IMR-90 (cell line): ENCODE measurements around the gene ACSBG1. TPM values are rescaled to one million over a fixed set of nuclear protein-coding genes. Genes with fewer than 3 reads are reported as not detected.

Source experiments
- ATAC-seq: fragments of 200-7000 bp; cut with Tn5 transposase; 2 replicates; pipeline ENCODE4 v1.9.1; 2020; ENCODE audit warnings: low read depth, mild to moderate bottlenecking, moderate library complexity
- BruUV-seq: library from RNA; stranded (reverse); fragments of 400-500 nt; replicated peaks from 2 replicates; lab custom pipeline; 2021; lab: Mats Ljungman, UMichigan
- CTCF ChIA-PET: fragments of 300-600 bp; formaldehyde crosslinking; extraction: SDS; loops from one replicate; lab custom pipeline; 2021; ENCODE audit warnings: antibody characterized with exemption; lab: Yijun Ruan, JAX
- POLR2A ChIA-PET: fragments of 300-600 bp; sonication (Branson Sonifier 250); formaldehyde crosslinking; loops from one replicate; lab custom pipeline; 2022; ENCODE audit warnings: antibody characterized with exemption; ENCODE audit not compliant: unreplicated experiment; lab: Charles Lee
- DNase-seq: peaks from one replicate; pipeline ENCODE4 v3.0.0; 2013
- H2AFZ ChIP-seq: replicated peaks from 2 replicates; pipeline ENCODE3; 2013; ENCODE audit warnings: low read length, mild to moderate bottlenecking; ENCODE audit not compliant: poor library complexity
- H2AK5ac ChIP-seq: 2 replicates; pipeline ENCODE4 v1.6.1; 2013; ENCODE audit warnings: low read depth, low read length, inconsistent platforms
- H2AK9ac ChIP-seq: replicated peaks from 2 replicates; pipeline ENCODE3; 2013; ENCODE audit warnings: mild to moderate bottlenecking, low read depth, low read length, moderate library complexity; ENCODE audit not compliant: poor library complexity
- H2BK120ac ChIP-seq: 2 replicates; pipeline ENCODE4 v1.6.1; 2013; ENCODE audit warnings: low read depth, low read length, inconsistent platforms
- H2BK15ac ChIP-seq: 3 replicates; pipeline ENCODE4 v1.6.1; 2013; ENCODE audit warnings: low read depth, low read length, inconsistent platforms
- H2BK20ac ChIP-seq: 2 replicates; pipeline ENCODE4 v1.6.1; 2013; ENCODE audit warnings: low read depth, mild to moderate bottlenecking, inconsistent platforms, low read length, moderate library complexity
- H2BK5ac ChIP-seq: 2 replicates; pipeline ENCODE4 v1.6.1; 2013; ENCODE audit warnings: mild to moderate bottlenecking, low read depth, low read length, inconsistent platforms; ENCODE audit not compliant: poor library complexity, severe bottlenecking
- H3K14ac ChIP-seq: replicated peaks from 2 replicates; pipeline ENCODE4 v1.6.1; 2013; ENCODE audit warnings: low read depth, low read length, inconsistent platforms
- H3K18ac ChIP-seq: 2 replicates; pipeline ENCODE4 v1.6.1; 2013; ENCODE audit warnings: low read depth, low read length, control low read depth
- H3K23ac ChIP-seq: 2 replicates; pipeline ENCODE4 v1.6.1; 2013; ENCODE audit warnings: low read depth, low read length, inconsistent platforms
- H3K27ac ChIP-seq: 2 replicates; pipeline ENCODE4 v1.5.1; 2013; ENCODE audit warnings: mild to moderate bottlenecking, control low read depth, low read length; ENCODE audit not compliant: insufficient read depth
- H3K27me3 ChIP-seq: 2 replicates; pipeline ENCODE4 v1.6.1; 2013; ENCODE audit warnings: low read length; ENCODE audit not compliant: control insufficient read depth, insufficient read depth
- H3K36me3 ChIP-seq: 2 replicates; pipeline ENCODE4 v1.6.1; 2013; ENCODE audit warnings: low read length, mixed read lengths; ENCODE audit not compliant: control insufficient read depth, insufficient read depth
- H3K4ac ChIP-seq: 2 replicates; pipeline ENCODE4 v1.6.1; 2013; ENCODE audit warnings: low read depth, low read length, inconsistent platforms
- H3K4me1 ChIP-seq: 2 replicates; pipeline ENCODE4 v1.6.1; 2013; ENCODE audit warnings: low read length, mixed read lengths; ENCODE audit not compliant: control insufficient read depth, insufficient read depth
- H3K4me2 ChIP-seq: 2 replicates; pipeline ENCODE4 v1.6.1; 2013; ENCODE audit warnings: low read depth, mild to moderate bottlenecking, control low read depth, low read length, moderate library complexity
- H3K4me3 ChIP-seq: 2 replicates; pipeline ENCODE4 v1.5.1; 2013; ENCODE audit warnings: low read depth, mild to moderate bottlenecking, control low read depth, low read length, moderate library complexity; ENCODE audit not compliant: insufficient read depth
- H3K56ac ChIP-seq: 2 replicates; pipeline ENCODE4 v1.6.1; 2013; ENCODE audit warnings: low read length, inconsistent platforms; ENCODE audit not compliant: insufficient read depth; ENCODE audit errors: extremely low read depth
- H3K79me1 ChIP-seq, 2 experiments: 2 replicates each; pipeline ENCODE4 v1.6.1; 2013; ENCODE audit warnings: low read length in 2 of 2, inconsistent platforms in 1 of 2, low read depth in 1 of 2
- H3K9ac ChIP-seq: 2 replicates; pipeline ENCODE4 v1.6.1; 2013; ENCODE audit warnings: low read depth, low read length, control low read depth
- H3K9me1 ChIP-seq: 2 replicates; pipeline ENCODE4 v1.6.1; 2013; ENCODE audit warnings: low read length, inconsistent platforms; ENCODE audit not compliant: insufficient read depth
- H3K9me3 ChIP-seq: 2 replicates; pipeline ENCODE4 v1.6.1; 2013; ENCODE audit warnings: low read length; ENCODE audit not compliant: control insufficient read depth, insufficient read depth
- H4K20me1 ChIP-seq: 2 replicates; pipeline ENCODE4 v1.6.1; 2013; ENCODE audit warnings: low read length, inconsistent platforms; ENCODE audit not compliant: insufficient read depth
- H4K5ac ChIP-seq: 2 replicates; pipeline ENCODE4 v1.6.1; 2013; ENCODE audit warnings: mild to moderate bottlenecking, low read depth, low read length, control low read depth
- H4K8ac ChIP-seq, 2 experiments: 2 replicates each; pipeline ENCODE4 v1.6.1; 2013; ENCODE audit warnings: low read depth in 2 of 2, low read length in 2 of 2, control low read depth in 1 of 2, inconsistent platforms in 1 of 2
- H4K91ac ChIP-seq: 2 replicates; pipeline ENCODE4 v1.6.1; 2013; ENCODE audit warnings: low read depth, low read length, inconsistent platforms; ENCODE audit not compliant: insufficient read depth
- CEBPB ChIP-seq: IDR thresholded peaks from 2 replicates; pipeline ENCODE4 v1.6.1; 2012; ENCODE audit warnings: low read depth, low read length, improper control_type of control experiment
- MAFK ChIP-seq: IDR thresholded peaks from 2 replicates; pipeline ENCODE4 v1.6.1; 2012; ENCODE audit warnings: low read depth, low read length, improper control_type of control experiment
- MAZ ChIP-seq: IDR thresholded peaks from 2 replicates; pipeline ENCODE4 v1.6.1; 2012; ENCODE audit warnings: low read depth, mild to moderate bottlenecking, low read length, improper control_type of control experiment, moderate library complexity, borderline replicate concordance
- MXI1 ChIP-seq: IDR thresholded peaks from 2 replicates; pipeline ENCODE4 v1.6.1; 2012; ENCODE audit warnings: low read depth, mild to moderate bottlenecking, low read length, moderate library complexity, borderline replicate concordance
- NFE2L2 ChIP-seq: fragments of 150-350 bp; IDR thresholded peaks from 2 replicates; pipeline ENCODE4 v1.6.1; 2016; ENCODE audit warnings: low read depth, mild to moderate bottlenecking, low read length
- RAD21 ChIP-seq: IDR thresholded peaks from 2 replicates; pipeline ENCODE4 v1.6.1; 2012; ENCODE audit warnings: low read length, improper control_type of control experiment
- WGBS, 2 experiments: methylation state at CpG; one replicate each; pipeline versions ENCODE4 v1.1.5 to v1.1.7; 2013; ENCODE audit warnings: missing lambda C conversion rate in 2 of 2; ENCODE audit not compliant: insufficient read length in 1 of 2; ENCODE audit errors: extremely low coverage in 2 of 2; 5-methylcytosine and 5-hydroxymethylcytosine counted together
- dilution Hi-C: fragments of 300-500 bp; cut with HindIII; formaldehyde crosslinking; loops from one replicate; pipeline ENCODE4 v1.14.3; 2018; ENCODE audit warnings: low sequenced_read_pairs; ENCODE audit not compliant: unreplicated experiment
- in situ Hi-C: fragments of 300-500 bp; cut with MboI; formaldehyde crosslinking; loops from 3 replicates; pipeline ENCODE4 v1.14.3; 2019; ENCODE audit warnings: low sequenced_read_pairs, inconsistent platforms, mixed read lengths
- intact Hi-C: fragments of 100-400 bp; cut with micrococcal nuclease; formaldehyde crosslinking; loops from 2 replicates; pipeline ENCODE4 v1.10.0; 2022
- polyA plus RNA-seq, 3 experiments: library from polyadenylated mRNA; depleted of rRNA; stranded (reverse); fragments of >200 nt; gene quantifications; 2 replicates each; pipeline ENCODE4 v1.2.3, GENCODE V29; 2012; ENCODE audit warnings: low replicate concordance in 1 of 3
- total RNA-seq: library from RNA; depleted of rRNA; stranded (reverse); fragments of >200 nt; gene quantifications from 2 replicates; pipeline ENCODE4 v1.2.3, GENCODE V29; 2012
- TF ChIP-seq, protein P1 (sequence below): fragments of 150-350 bp; IDR thresholded peaks from 2 replicates; pipeline ENCODE4 v1.6.1; 2016; ENCODE audit warnings: low read depth, mild to moderate bottlenecking, low read length, moderate library complexity, borderline replicate concordance

Gene ACSBG1
- total and polyA plus RNA-seq, 2 of the 4 experiments (the other 2 are of a cell fraction): 0.02 TPM; not detected in 1

DNA sequence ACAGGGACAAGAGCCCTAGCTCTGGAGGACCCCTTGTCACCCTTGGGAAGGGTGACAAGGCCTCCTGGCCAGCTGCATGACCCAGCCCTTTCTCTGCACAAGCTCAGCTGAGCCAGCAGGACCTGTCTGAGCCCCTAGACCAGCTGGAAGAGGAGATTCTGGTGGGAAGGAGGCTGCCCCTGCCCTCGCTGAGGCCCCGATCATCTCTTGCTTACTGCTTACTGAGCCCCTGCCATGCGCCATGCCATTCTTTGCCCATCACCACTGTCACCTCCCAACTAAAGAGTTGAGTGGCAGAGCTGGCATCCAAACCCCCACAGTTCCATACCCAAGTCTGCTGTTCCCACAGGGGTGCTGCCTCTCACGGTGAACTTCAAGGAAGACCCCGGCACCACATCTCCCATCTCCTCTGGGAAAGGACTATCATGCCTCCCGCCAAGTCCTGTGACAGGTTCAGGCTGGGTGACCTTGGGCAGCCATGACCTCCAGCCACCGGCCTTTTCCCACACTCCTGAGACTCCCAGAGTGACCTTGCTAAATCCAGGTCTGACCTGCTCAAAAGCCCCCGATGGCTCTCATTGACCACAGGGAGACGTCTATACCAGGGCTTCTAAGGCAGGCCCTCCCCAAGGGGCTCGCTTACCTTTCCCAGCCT, 34.0 kb downstream of the ACSBG1 start:
- POLR2A ChIA-PET: no interaction called here
- H3K4me1 ChIP-seq: no peaks in the 10 kb centered on the region
- no peak overlapping the region for H2BK15ac ChIP-seq
- dilution Hi-C loops: no loop called here
- no peaks in the 10 kb centered on the region for H3K79me1 ChIP-seq
- H3K9me3 ChIP-seq: no peaks in the 10 kb centered on the region
- no peaks in the 10 kb centered on the region for H4K20me1 ChIP-seq
- no TSS peak for BruUV-seq
- H2AK5ac ChIP-seq: no peak overlapping the region
- no peak overlapping the region for H2BK120ac ChIP-seq
- H2BK20ac ChIP-seq: no peak overlapping the region
- peak overlapping the region; percentile 19 for H2AK9ac ChIP-seq
- H3K23ac ChIP-seq: no peak overlapping the region
- H3K9me1 ChIP-seq: no peaks in the 10 kb centered on the region
- no peak overlapping the region for H4K5ac ChIP-seq
- no peak overlapping the region for H3K4ac ChIP-seq
- no peak for DNase-seq
- WGBS, 2 experiments: 81% methylated on average over 4 of the region's 10 CpGs; no CpG with 5 or more reads in 1 of the 2 experiments
- no peak overlapping the region for H4K91ac ChIP-seq
- no peak overlapping the region for H3K4me2 ChIP-seq
- ATAC-seq: no peak
- TF ChIP-seq MAFK (no peak), RAD21 (no peak), NFE2L2 (no peak), MAZ (no peak), CEBPB (no peak), MXI1 (no peak)
- TF ChIP-seq, protein P1, sequence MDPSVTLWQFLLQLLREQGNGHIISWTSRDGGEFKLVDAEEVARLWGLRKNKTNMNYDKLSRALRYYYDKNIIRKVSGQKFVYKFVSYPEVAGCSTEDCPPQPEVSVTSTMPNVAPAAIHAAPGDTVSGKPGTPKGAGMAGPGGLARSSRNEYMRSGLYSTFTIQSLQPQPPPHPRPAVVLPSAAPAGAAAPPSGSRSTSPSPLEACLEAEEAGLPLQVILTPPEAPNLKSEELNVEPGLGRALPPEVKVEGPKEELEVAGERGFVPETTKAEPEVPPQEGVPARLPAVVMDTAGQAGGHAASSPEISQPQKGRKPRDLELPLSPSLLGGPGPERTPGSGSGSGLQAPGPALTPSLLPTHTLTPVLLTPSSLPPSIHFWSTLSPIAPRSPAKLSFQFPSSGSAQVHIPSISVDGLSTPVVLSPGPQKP: no peak
- H2AFZ ChIP-seq: no peak overlapping the region
- in situ Hi-C loops: no loop called here
- H3K56ac ChIP-seq: no peak overlapping the region
- no peaks in the 10 kb centered on the region for H3K36me3 ChIP-seq
- no peak overlapping the region for H3K14ac ChIP-seq
- CTCF ChIA-PET: no interaction called here
- intact Hi-C loops: no loop called here
- H3K18ac ChIP-seq: no peak overlapping the region
- no peak overlapping the region for H4K8ac ChIP-seq
- no peak overlapping the region for H3K4me3 ChIP-seq
- peaks cover 44% of the 10 kb centered on the region for H3K27me3 ChIP-seq
- no peak overlapping the region for H3K27ac ChIP-seq
- H2BK5ac ChIP-seq: no peak overlapping the region
- no peak overlapping the region for H3K9ac ChIP-seq
